Breast epithelium (tissue), 4 donors: ENCODE measurements around the gene EDDM13. TPM values are rescaled to one million over a fixed set of nuclear protein-coding genes. Genes with fewer than 3 reads are reported as not detected.
"Not testable (repeated sequence)": the region's sequence is repeated elsewhere in the genome, so short reads cannot be mapped to it uniquely, and the experiment has no call there.

Experiments
- DNase-seq, 2 donors: peaks; one replicate each; pipeline ENCODE4 v3.0.0-alpha.2; 2019; ENCODE audit warnings: low spot score in 2 of 2
- H3K27ac ChIP-seq, 2 donors: fragments of 200-600 bp; sonication (generic) in 1 of 2; one replicate each; pipeline ENCODE4 v1.5.1; 2016 to 2019; ENCODE audit warnings: mild to moderate bottlenecking in 1 of 2
- H3K27me3 ChIP-seq, 2 donors: fragments of 200-600 bp; sonication (generic) in 1 of 2; one replicate each; pipeline versions ENCODE4 v1.5.1 to v1.6.0; 2017 to 2019; ENCODE audit warnings: control low read depth in 1 of 2, mild to moderate bottlenecking in 1 of 2
- H3K36me3 ChIP-seq: fragments of 200-600 bp; one replicate; pipeline ENCODE4 v1.5.1; 2019
- H3K4me1 ChIP-seq, 2 donors: fragments of 200-600 bp; sonication (generic); one replicate each; pipeline ENCODE4 v1.5.1; 2016 to 2019; ENCODE audit warnings: control low read depth in 1 of 2
- H3K4me3 ChIP-seq, 3 donors: fragments of 200-600 bp; sonication (generic); 1 replicate in 2 of 3; 2 replicates in 1 of 3; pipeline ENCODE4 v1.5.1; 2016 to 2019; ENCODE audit warnings: mild to moderate bottlenecking in 3 of 3, moderate library complexity in 2 of 3
- H3K9me3 ChIP-seq, 2 donors: fragments of 200-600 bp; sonication (generic) in 1 of 2; one replicate each; pipeline ENCODE4 v1.5.1; 2016 to 2019; ENCODE audit warnings: control low read depth in 1 of 2
- POLR2A ChIP-seq: fragments of 450-650 bp; IDR thresholded peaks from one replicate; pipeline ENCODE4 v1.6.1; 2016; ENCODE audit warnings: antibody characterized with exemption, mild to moderate bottlenecking, moderate library complexity
- POLR2AphosphoS5 ChIP-seq, 3 donors: sonication (generic); formaldehyde crosslinking; IDR thresholded peaks; one replicate each; pipeline ENCODE4 v1.6.1; 2017; ENCODE audit warnings: antibody characterized with exemption in 3 of 3
- intact Hi-C: fragments of 100-400 bp; cut with DNase I; formaldehyde crosslinking; loops from one replicate; pipeline ENCODE4 v1.15.1; 2023; ENCODE audit warnings: low total_unique reads
- total RNA-seq, 3 donors: library from RNA; depleted of rRNA; stranded (reverse); fragments of >200 nt; gene quantifications; one replicate each; pipeline ENCODE4 v1.1.0, GENCODE V29; 2016
- TF ChIP-seq, protein P1 (sequence below), 3 donors: fragments of 450-650 bp; IDR thresholded peaks; one replicate each; pipeline ENCODE4 v1.5.1; 2016 to 2017; ENCODE audit warnings: antibody characterized with exemption in 3 of 3, mild to moderate bottlenecking in 3 of 3, moderate library complexity in 3 of 3

Gene EDDM13
- total RNA-seq, 3 donors from 2014 or later, result 1.3 TPM; not detected in 2

DNA sequence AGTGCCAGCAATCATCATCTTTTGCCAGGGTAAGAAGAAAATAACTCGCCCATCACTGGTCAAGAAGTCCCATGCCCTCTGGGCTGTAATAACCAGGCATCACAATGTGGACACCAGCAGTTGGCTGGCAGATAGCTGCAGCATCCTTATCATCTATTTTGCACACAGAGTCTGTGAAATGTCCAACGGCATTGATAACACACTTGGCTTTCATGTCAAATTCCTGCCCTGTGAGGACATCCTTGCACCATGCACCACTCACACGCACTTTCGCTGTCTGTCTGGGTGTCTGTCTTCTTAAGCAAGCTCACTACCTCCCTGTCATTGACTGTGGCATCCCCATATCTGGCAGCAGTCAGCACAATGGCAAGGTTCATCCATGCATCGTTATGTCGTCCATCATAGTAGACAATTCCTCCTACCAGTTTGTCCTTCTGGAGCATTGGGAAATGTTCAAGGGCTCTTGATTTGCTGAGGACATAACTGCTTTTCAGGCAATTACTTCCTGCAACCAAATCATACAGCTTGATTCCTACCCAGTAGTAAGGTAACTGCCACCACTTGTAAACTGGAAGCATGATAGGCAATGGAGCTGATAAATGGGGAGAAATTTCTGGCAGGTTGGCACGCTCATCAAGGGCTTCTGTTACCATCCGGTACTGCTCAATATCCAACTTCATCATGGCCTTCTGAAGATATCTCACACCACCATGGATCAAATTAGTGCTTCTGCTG lies 48.9 kb downstream of the EDDM13 start:
- no peak for DNase-seq
- Histone ChIP-seq H3K4me3 (no peak overlapping the region), H3K36me3 (no peaks in the 10 kb centered on the region), H3K27ac (no peak overlapping the region), H3K9me3 (no peaks in the 10 kb centered on the region), H3K4me1 (no peaks in the 10 kb centered on the region), H3K27me3 (no peaks in the 10 kb centered on the region)
- TF ChIP-seq, protein P1, sequence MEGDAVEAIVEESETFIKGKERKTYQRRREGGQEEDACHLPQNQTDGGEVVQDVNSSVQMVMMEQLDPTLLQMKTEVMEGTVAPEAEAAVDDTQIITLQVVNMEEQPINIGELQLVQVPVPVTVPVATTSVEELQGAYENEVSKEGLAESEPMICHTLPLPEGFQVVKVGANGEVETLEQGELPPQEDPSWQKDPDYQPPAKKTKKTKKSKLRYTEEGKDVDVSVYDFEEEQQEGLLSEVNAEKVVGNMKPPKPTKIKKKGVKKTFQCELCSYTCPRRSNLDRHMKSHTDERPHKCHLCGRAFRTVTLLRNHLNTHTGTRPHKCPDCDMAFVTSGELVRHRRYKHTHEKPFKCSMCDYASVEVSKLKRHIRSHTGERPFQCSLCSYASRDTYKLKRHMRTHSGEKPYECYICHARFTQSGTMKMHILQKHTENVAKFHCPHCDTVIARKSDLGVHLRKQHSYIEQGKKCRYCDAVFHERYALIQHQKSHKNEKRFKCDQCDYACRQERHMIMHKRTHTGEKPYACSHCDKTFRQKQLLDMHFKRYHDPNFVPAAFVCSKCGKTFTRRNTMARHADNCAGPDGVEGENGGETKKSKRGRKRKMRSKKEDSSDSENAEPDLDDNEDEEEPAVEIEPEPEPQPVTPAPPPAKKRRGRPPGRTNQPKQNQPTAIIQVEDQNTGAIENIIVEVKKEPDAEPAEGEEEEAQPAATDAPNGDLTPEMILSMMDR (IDR thresholded peaks at IDR 0.05), result no peak
- TF ChIP-seq POLR2A (no peak), POLR2AphosphoS5 (IDR thresholded peaks at IDR 0.05) (no peak)
- intact Hi-C loops, result no loop called here

- intact Hi-C loops, result no loop called here
- Histone ChIP-seq H3K27ac (no peak overlapping the region), H3K4me3 (no peak overlapping the region), H3K9me3 (no peaks in the 10 kb centered on the region), H3K4me1 (no peaks in the 10 kb centered on the region), H3K36me3 (no peaks in the 10 kb centered on the region), H3K27me3 (no peaks in the 10 kb centered on the region)
- no peak for DNase-seq
- TF ChIP-seq POLR2AphosphoS5 (IDR thresholded peaks at IDR 0.05), result no peak
- TF ChIP-seq POLR2A, result no peak
- TF ChIP-seq, protein P1 (IDR thresholded peaks at IDR 0.05), result no peak
Observed at GRCh38 chr19:56321989-56322440, 49.5 kb downstream of the EDDM13 start.

- Histone ChIP-seq H3K27ac (no peak overlapping the region), H3K36me3 (no peaks in the 10 kb centered on the region), H3K9me3 (peaks cover 0 to 7% of the 10 kb centered on the region in 2 donors), H3K4me1 (no peaks in the 10 kb centered on the region), H3K27me3 (no peaks in the 10 kb centered on the region), H3K4me3 (no peak overlapping the region)
- intact Hi-C loops, result no loop called here
- no peak for TF ChIP-seq POLR2A
- TF ChIP-seq, protein P1 (IDR thresholded peaks at IDR 0.05), result no peak
- TF ChIP-seq POLR2AphosphoS5 (IDR thresholded peaks at IDR 0.05), result no peak
- no peak for DNase-seq
Observed at GRCh38 chr19:56324436-56324835, 51.9 kb downstream of the EDDM13 start.

DNA sequence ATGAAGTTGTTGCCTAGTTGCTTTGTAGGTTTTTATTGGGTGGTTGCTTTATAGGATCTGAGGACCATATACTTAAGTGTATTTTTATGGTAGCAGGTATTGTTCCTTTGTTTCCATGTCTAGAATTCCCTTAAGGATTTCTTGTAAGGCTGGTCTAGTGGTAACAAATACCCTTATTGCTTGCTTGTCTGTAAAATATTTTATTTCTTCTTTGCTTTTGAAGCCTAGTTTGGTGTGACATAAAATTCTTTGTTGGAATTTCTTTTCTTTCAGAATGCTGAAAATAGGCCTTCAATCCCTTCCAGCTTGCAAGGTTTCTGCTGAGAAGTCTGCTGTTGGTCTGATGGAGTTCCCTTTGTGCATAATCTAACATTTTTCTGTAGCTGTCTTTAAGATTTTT lies 60.1 kb downstream of the EDDM13 start:
- intact Hi-C loops, result no loop called here
- Histone ChIP-seq H3K36me3 (no peaks in the 10 kb centered on the region), H3K9me3 (peaks cover 11 to 27% of the 10 kb centered on the region in 2 donors), H3K27me3 (no peaks in the 10 kb centered on the region), H3K27ac (no peak overlapping the region), H3K4me3 (no peak overlapping the region), H3K4me1 (no peaks in the 10 kb centered on the region)
- TF ChIP-seq POLR2AphosphoS5 (IDR thresholded peaks at IDR 0.05), result no peak
- TF ChIP-seq POLR2A, result no peak
- TF ChIP-seq, protein P1 (IDR thresholded peaks at IDR 0.05), result no peak
- no peak for DNase-seq

GRCh38 chr19:56333506-56333905 lies 61.0 kb downstream of the EDDM13 start:
- Histone ChIP-seq H3K27me3 (no peaks in the 10 kb centered on the region), H3K27ac (no peak overlapping the region), H3K4me1 (no peaks in the 10 kb centered on the region), H3K36me3 (no peaks in the 10 kb centered on the region), H3K4me3 (no peak overlapping the region), H3K9me3 (peaks cover 17 to 28% of the 10 kb centered on the region in 2 donors)
- TF ChIP-seq, protein P1 (IDR thresholded peaks at IDR 0.05), result peak in 2 of 3 donors; percentile 37 to 40
- no peak for TF ChIP-seq POLR2A
- intact Hi-C loops, result no loop called here
- DNase-seq, result no peak

DNA sequence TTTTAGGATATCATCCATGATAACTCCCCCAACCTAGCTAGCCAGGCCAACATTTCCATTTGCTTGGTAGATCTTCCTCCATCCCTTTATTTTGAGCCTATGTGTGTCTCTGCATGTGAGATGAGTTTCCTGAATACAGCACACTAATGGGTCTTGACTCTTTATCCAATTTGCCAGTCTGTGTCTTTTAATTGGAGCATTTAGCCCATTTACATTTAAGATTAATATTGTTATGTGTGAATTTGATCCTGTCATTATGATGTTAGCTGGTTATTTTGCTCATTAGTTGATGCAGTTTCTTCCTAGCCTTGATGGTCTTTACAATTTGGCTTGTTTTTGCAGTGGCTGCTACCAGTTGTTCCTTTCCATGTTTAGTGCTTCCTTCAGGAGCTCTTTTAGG lies 62.8 kb downstream of the EDDM13 start:
- intact Hi-C loops, H3K36me3 ChIP-seq: not testable (repeated sequence)

GRCh38 chr19:56337077-56337476 lies 64.5 kb downstream of the EDDM13 start:
- peaks cover 20 to 29% of the 10 kb centered on the region in 2 donors for H3K9me3 ChIP-seq
- H3K36me3 ChIP-seq, H3K27ac ChIP-seq, H3K27me3 ChIP-seq, intact Hi-C loops, H3K4me1 ChIP-seq, DNase-seq, H3K4me3 ChIP-seq: not testable (repeated sequence)

More for the DNA sequence above, 62.8 kb downstream of the EDDM13 start:
- not testable (repeated sequence) for DNase-seq, H3K4me3 ChIP-seq, H3K27me3 ChIP-seq, H3K4me1 ChIP-seq, H3K27ac ChIP-seq
- peaks cover 20 to 30% of the 10 kb centered on the region in 2 donors for H3K9me3 ChIP-seq

GRCh38 chr19:56339031-56339430 lies 66.5 kb downstream of the EDDM13 start:
- intact Hi-C loops, DNase-seq, H3K4me3 ChIP-seq, H3K27me3 ChIP-seq, H3K4me1 ChIP-seq, H3K27ac ChIP-seq, H3K36me3 ChIP-seq: not testable (repeated sequence)
- peaks cover 9 to 19% of the 10 kb centered on the region in 2 donors for H3K9me3 ChIP-seq
